Measurements from ENCODE around the gene PLEKHM3.
A peak's percentile ranks its signal among the peaks of the same experiment; 100 is the strongest.
"Not testable (repeated sequence)": the region's sequence is repeated elsewhere in the genome, so short reads cannot be mapped to it uniquely, and the experiment has no call there.

PLEKHM3 gene

GRCh38 chr2:207988975-207989374 is 36.4 kb downstream of the PLEKHM3 start:
- no peak for DNase-seq

DNA sequence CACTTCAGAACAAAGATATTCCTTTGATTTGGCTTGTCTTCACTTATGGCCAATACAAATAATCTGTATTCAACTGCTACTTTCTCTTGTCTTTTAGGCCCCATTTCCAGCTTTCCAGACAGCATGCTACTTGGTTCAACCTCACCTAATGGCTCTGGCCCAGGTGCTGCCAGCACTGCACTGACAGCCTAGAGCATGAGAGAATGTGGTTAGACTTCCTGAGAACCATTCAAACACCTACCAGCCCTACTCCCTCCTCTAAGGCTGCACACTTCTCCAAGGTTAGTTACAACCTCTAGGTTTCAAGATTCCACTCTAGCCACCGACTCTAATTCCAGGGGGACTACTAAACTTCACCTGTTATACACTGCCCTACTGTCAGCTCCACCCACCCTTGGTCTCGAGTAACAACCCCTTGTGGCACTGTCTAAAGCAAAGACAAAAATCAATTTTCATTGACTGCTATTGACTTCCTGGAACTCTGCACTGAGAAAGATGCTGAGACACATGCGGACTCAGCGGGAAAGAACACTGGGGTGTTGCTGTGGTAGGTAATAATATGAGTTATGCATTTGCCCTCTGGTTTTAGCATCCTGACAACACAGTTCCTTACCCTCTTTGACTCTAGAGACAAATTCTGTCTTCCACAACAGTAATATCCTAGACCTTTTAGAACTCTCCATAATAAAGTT is 38.2 kb downstream of the PLEKHM3 start:
- DNase-seq: no peak

DNA sequence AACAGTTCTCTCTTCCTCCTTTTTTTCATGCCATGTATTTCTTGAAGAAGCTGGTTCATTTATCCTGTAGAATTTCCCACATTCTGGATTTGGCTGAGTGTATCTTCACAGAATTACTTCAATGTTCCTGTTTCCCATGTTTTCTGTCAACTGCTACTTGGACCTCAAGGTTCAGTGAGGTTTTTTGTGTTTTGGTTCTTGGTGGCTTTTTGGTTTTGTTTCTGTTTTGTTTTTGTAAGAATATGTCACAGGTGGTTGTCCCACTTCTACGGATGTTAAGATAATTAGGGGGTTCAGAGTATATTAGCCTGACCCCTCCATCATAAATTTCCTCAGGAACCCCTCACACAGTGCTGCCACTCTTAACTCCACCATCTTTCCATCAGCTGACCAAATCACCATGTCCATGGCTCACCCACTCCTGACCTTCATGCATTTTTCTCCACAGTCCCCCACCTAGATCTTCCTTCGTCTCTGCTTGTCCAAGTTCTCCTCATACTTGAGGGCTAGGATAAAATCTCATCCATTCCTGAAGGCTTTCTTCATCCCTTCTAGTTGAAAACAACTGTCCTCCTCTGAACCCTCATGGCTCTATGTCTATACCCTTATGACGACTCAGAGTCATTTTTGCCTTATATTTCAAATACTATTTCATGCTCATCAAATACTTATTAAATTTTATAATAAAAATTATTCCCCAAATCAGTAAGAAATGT is 40.4 kb downstream of the PLEKHM3 start:
- no peak for DNase-seq

GRCh38 chr2:207983641-207984042 is 41.7 kb downstream of the PLEKHM3 start:
- no peak for DNase-seq

DNA sequence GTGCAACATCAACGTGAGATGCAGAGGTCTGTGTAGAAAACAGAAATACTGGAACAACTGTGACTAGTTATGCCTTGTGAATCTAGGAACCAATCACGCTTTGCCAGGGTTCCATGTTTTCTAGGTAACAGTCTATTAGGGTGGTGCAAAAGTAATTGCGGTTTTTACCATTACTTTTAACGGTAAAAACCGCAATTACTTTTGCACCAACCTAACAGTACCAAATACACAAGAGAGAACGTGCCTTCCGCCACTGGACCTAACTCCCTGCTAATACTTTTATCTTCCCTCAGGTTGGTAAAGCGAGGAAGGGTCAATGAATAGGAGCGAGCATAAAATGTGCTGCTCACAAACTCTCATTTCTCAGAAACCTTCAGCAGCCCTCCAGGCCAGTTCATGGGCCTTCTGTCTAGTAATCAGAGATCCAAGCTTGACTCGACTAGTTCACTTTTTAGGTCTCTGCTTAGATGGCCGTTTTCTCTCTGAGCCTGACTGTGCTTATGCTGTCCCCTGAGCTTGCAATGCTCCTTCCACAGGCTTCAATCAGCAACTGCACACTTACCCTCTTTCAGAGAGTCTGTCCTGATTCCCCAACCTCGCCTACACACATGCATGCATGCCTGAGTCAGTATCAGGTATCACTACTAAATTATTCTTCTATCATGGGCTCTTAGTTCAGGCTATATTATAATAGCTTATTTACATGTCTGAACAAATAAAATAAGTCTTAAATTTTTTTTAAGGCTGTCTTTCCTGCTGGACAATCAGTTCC is 47.0 kb downstream of the PLEKHM3 start:
- DNase-seq: no peak

GRCh38 chr2:207975921-207976320 is 49.4 kb downstream of the PLEKHM3 start:
- no peak for DNase-seq

DNA sequence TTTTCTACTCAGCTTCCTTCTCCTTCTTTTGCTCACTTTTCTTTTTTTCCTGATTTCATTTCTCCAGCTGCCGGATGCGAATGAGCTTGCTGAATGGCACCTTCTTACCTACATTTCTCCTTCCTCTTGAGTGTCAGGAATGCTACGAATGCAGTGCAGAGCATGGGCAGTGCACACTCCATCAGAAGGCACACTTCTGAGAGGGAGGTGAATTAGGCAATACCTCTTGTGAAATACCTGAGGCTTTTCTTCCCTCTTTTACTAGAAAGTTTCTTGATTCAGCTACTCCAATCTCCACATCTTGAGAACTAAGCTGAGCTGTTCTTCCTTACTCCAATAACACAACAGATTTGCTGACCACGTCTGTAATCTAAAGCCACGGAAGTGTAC is 51.1 kb downstream of the PLEKHM3 start:
- no peak for DNase-seq

- DNase-seq: peak; percentile 3
Measured at GRCh38 chr2:207970826-207971180, 54.5 kb downstream of the PLEKHM3 start.

- no peak for DNase-seq
Measured at GRCh38 chr2:207970147-207970825, 55.0 kb downstream of the PLEKHM3 start.

DNA sequence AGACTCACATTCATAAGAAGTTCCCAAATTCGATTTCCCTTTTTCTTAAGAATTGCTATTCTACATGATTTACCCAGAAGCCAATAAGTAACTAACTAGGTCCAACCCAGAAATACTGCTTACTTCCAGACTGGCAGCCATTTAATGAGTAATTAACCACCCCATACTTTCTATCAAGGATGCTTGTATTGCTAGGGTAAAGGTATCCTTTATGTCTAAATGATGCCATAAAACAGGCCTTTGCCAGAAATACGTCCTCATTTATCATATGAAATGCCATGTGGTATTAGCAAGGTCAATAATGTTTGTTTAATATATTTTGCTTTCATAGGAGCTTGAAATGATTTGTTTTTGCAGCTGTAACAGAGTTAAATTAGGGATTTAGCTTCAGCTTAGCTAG is 56.1 kb downstream of the PLEKHM3 start:
- no peak for DNase-seq

- no peak for DNase-seq
Measured at GRCh38 chr2:207967121-207967520, 58.2 kb downstream of the PLEKHM3 start.

DNA sequence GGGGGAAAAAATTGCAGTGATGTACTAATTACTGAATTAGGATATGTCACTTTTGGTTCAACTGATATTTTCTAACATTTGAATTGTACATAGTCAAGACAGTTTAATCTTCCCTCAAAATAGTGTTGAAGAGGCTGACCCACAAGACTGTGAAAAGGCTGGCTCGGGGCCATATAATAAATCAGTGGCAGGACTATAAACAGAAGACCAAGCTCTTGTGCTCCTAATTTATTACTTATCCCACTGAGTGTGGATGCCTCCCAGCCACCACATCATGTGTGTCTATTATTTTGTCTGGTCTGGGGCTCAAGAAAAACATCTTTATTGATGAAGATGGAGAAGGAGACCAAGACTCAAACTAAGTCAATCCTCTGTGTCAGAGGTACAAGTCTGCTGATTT is 64.4 kb downstream of the PLEKHM3 start:
- DNase-seq: no peak

DNA sequence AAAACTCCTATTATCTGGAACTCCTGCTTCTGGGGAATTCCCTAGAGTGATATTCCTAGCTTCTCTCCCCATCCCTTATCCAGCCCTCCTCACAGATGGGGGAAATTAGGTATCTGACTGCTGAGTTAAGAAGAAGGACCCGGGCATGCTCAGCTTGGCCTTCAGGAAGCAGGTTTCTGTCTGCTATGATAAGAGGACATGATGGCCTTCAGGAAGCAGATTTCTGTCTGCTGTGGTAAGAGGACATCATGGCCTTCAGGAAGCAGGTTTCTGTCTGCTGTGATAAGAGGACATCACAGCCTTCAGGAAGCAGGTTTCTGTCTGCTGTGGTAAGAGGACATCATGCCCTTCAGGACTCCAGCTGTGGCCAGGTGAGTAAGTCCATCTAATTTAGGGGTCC is 65.2 kb downstream of the PLEKHM3 start:
- DNase-seq: no peak

DNA sequence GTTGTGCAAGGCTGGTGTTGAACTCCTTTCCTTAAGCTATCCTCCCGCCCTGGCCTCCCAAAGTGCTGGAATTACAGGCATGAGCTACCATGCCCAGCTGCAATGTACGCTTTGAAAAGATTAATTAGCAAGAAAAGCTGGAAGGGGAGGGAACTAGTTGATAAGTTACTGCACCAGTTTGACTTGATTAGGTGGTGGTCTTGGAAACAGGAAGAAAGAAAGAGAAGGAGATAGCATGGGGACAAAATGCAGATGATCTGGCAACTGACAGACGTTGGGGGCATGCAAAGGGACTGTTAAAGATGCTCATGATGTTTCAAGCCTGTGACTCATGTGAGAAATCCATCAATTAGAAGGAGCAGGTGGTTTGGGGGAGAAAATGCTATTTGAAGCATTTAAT is 68.6 kb downstream of the PLEKHM3 start:
- DNase-seq: no peak

GRCh38 chr2:207955456-207955855 is 69.9 kb downstream of the PLEKHM3 start:
- no peak for DNase-seq

DNA sequence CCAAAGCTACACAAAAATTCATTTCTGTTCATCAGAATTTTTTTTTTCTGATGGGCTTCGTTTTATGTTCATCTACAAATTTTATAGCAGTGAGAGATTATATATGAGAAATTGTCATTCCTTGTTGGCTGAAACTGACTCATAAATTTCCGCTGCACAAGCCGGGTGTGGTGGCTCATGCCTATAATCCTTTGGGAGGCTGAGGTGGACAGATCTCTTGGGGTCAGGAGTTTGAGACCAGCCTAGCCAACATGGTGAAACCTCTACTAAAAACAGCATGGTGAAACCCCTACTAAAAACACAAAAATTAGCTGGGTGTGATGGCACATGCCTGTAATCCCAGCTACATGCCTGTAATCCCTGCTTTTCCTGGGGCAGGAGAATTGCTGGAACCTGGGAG is 72.0 kb downstream of the PLEKHM3 start:
- DNase-seq: peak; percentile 16

GRCh38 chr2:207952564-207953345 is 72.6 kb downstream of the PLEKHM3 start:
- DNase-seq: no peak

- no peak for DNase-seq
Measured at GRCh38 chr2:207951734-207952470, 73.4 kb downstream of the PLEKHM3 start.

DNA sequence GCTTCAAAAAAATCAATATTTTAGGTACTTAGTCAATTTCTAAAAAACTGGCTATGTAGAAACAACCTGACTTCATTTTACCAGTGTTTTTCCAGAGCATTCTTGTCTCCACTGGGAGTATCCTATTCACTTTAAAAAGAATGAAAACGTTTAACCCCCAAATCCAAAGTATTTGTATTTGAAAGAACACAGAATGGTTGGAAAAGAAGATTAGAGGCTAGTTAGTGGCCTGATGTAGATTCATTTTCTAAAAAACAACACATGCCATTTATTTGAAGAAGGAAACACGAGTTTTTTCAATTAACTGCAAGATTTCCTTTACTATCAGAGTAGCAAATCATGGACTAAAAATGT is 74.6 kb downstream of the PLEKHM3 start:
- no peak for DNase-seq

GRCh38 chr2:207950063-207950760 is 75.1 kb downstream of the PLEKHM3 start:
- DNase-seq: peak; percentile 24

- not testable (repeated sequence) for DNase-seq
Measured at GRCh38 chr2:207949245-207949644, 76.1 kb downstream of the PLEKHM3 start.
